Stimulated activated CD4-positive, alpha-beta T cell treated with anti-CD3 and anti-CD28 coated beads, Interleukin-4, amount 100 ng/mL, for 4 hours (primary cell): ENCODE results near the gene SRF.

Source experiments
- DNase-seq, 2 experiments: peaks; one replicate each; pipeline ENCODE4 v3.0.0-alpha.2; 2020

SRF gene

GRCh38 chr6:43184268-43184985 lies 13.4 kb downstream of the SRF start:
- no peak for DNase-seq

GRCh38 chr6:43185391-43185985 lies 14.4 kb downstream of the SRF start:
- DNase-seq = no peak

- no peak for DNase-seq
Measured at GRCh38 chr6:43186019-43186418, 14.9 kb downstream of the SRF start.

GRCh38 chr6:43186706-43187105 lies 15.6 kb downstream of the SRF start:
- DNase-seq = no peak

GRCh38 chr6:43187821-43188220 lies 16.8 kb downstream of the SRF start:
- DNase-seq = no peak

- no peak for DNase-seq
Measured at GRCh38 chr6:43188426-43188825, 17.4 kb downstream of the SRF start.

GRCh38 chr6:43189776-43190304 lies 18.8 kb downstream of the SRF start:
- DNase-seq = no peak

GRCh38 chr6:43192911-43193310 lies 21.8 kb downstream of the SRF start:
- DNase-seq = no peak

- no peak for DNase-seq
Measured at GRCh38 chr6:43193929-43194328, 22.9 kb downstream of the SRF start.

GRCh38 chr6:43196337-43196736 lies 25.3 kb downstream of the SRF start:
- DNase-seq = no peak

GRCh38 chr6:43199912-43200311 lies 28.8 kb downstream of the SRF start:
- DNase-seq = no peak

GRCh38 chr6:43200541-43200940 lies 29.5 kb downstream of the SRF start:
- DNase-seq = no peak

- DNase-seq = no peak
Measured at GRCh38 chr6:43202451-43202850, 31.4 kb downstream of the SRF start.

GRCh38 chr6:43203029-43203717 lies 32.1 kb downstream of the SRF start:
- no peak for DNase-seq

- DNase-seq = no peak
Measured at GRCh38 chr6:43203718-43204095, 32.6 kb downstream of the SRF start.

GRCh38 chr6:43204271-43205105 lies 33.4 kb downstream of the SRF start:
- no peak for DNase-seq

GRCh38 chr6:43205849-43206248 lies 34.8 kb downstream of the SRF start:
- DNase-seq = no peak

GRCh38 chr6:43207286-43207685 lies 36.2 kb downstream of the SRF start:
- no peak for DNase-seq

GRCh38 chr6:43211955-43212354 lies 40.9 kb downstream of the SRF start:
- no peak for DNase-seq

GRCh38 chr6:43213431-43213830 lies 42.4 kb downstream of the SRF start:
- DNase-seq = no peak

- DNase-seq = no peak
Measured at GRCh38 chr6:43215066-43215465, 44.0 kb downstream of the SRF start.

- DNase-seq = no peak
Measured at GRCh38 chr6:43216200-43216599, 45.1 kb downstream of the SRF start.

- DNase-seq = no peak
Measured at GRCh38 chr6:43217351-43217750, 46.3 kb downstream of the SRF start.
